ENCODE measurements around the gene LRRC38.

Gene LRRC38

GRCh38 chr1:13482600-13482999 is 31.2 kb downstream of the LRRC38 start:
- TF ChIP-seq REST (IDR thresholded peaks at IDR 0.05; ENCODE audit: insufficient read depth in 1 of 2, low read depth in 2 of 2, low read length in 2 of 2) (no peak), TAF1 (IDR thresholded peaks at IDR 0.05; ENCODE audit: borderline replicate concordance, insufficient read depth, low read length) (no peak)

- no peak for TF ChIP-seq FOXP2 (optimal IDR thresholded peaks at IDR 0.05; ENCODE audit: borderline replicate concordance, extremely low read depth, extremely low read length, insufficient read depth)
- no peak for TF ChIP-seq SIN3A (IDR thresholded peaks at IDR 0.05; ENCODE audit: borderline replicate concordance, insufficient read depth, low read length)
- no peak for TF ChIP-seq TAF1 (IDR thresholded peaks at IDR 0.05; ENCODE audit: borderline replicate concordance, insufficient read depth, low read length)
- no peak for TF ChIP-seq POLR2AphosphoS5 (IDR thresholded peaks at IDR 0.05; ENCODE audit: low read depth, low read length)
- no peak for TF ChIP-seq REST (IDR thresholded peaks at IDR 0.05; ENCODE audit: insufficient read depth in 1 of 2, low read depth in 2 of 2, low read length in 2 of 2)
Measured at GRCh38 chr1:13479171-13479856, 34.5 kb downstream of the LRRC38 start.

- TF ChIP-seq TAF1 (IDR thresholded peaks at IDR 0.05; ENCODE audit: borderline replicate concordance, insufficient read depth, low read length), result no peak
- TF ChIP-seq POLR2AphosphoS5 (IDR thresholded peaks at IDR 0.05; ENCODE audit: low read depth, low read length), result no peak
- no peak for TF ChIP-seq REST (IDR thresholded peaks at IDR 0.05; ENCODE audit: insufficient read depth in 1 of 2, low read depth in 2 of 2, low read length in 2 of 2)
- TF ChIP-seq FOXP2 (optimal IDR thresholded peaks at IDR 0.05; ENCODE audit: borderline replicate concordance, extremely low read depth, extremely low read length, insufficient read depth), result no peak
- TF ChIP-seq SIN3A (IDR thresholded peaks at IDR 0.05; ENCODE audit: borderline replicate concordance, insufficient read depth, low read length), result no peak
Measured at GRCh38 chr1:13478692-13479091, 35.1 kb downstream of the LRRC38 start.

GRCh38 chr1:13469343-13469742 is 44.5 kb downstream of the LRRC38 start:
- no peak for TF ChIP-seq REST (IDR thresholded peaks at IDR 0.05; ENCODE audit: insufficient read depth in 1 of 2, low read depth in 2 of 2, low read length in 2 of 2)
- no peak for TF ChIP-seq POLR2AphosphoS5 (IDR thresholded peaks at IDR 0.05; ENCODE audit: low read depth, low read length)
- no peak for TF ChIP-seq SIN3A (IDR thresholded peaks at IDR 0.05; ENCODE audit: borderline replicate concordance, insufficient read depth, low read length)
- TF ChIP-seq TAF1 (IDR thresholded peaks at IDR 0.05; ENCODE audit: borderline replicate concordance, insufficient read depth, low read length), result no peak
- TF ChIP-seq FOXP2 (optimal IDR thresholded peaks at IDR 0.05; ENCODE audit: borderline replicate concordance, extremely low read depth, extremely low read length, insufficient read depth), result no peak

- no peak for TF ChIP-seq POLR2AphosphoS5 (IDR thresholded peaks at IDR 0.05; ENCODE audit: low read depth, low read length)
- TF ChIP-seq SIN3A (IDR thresholded peaks at IDR 0.05; ENCODE audit: borderline replicate concordance, insufficient read depth, low read length), result no peak
- TF ChIP-seq FOXP2 (optimal IDR thresholded peaks at IDR 0.05; ENCODE audit: borderline replicate concordance, extremely low read depth, extremely low read length, insufficient read depth), result no peak
- no peak for TF ChIP-seq REST (IDR thresholded peaks at IDR 0.05; ENCODE audit: insufficient read depth in 1 of 2, low read depth in 2 of 2, low read length in 2 of 2)
- TF ChIP-seq TAF1 (IDR thresholded peaks at IDR 0.05; ENCODE audit: borderline replicate concordance, insufficient read depth, low read length), result no peak
Measured at GRCh38 chr1:13465515-13465914, 48.3 kb downstream of the LRRC38 start.
